ENCODE data around the gene CMIP. TPM values are rescaled to one million over a fixed set of nuclear protein-coding genes. Genes with fewer than 3 reads are reported as not detected.

CMIP gene
- total RNA-seq, 4 donors from 2014 or later = 14.5 to 24.6 (median 21.0) TPM

DNA sequence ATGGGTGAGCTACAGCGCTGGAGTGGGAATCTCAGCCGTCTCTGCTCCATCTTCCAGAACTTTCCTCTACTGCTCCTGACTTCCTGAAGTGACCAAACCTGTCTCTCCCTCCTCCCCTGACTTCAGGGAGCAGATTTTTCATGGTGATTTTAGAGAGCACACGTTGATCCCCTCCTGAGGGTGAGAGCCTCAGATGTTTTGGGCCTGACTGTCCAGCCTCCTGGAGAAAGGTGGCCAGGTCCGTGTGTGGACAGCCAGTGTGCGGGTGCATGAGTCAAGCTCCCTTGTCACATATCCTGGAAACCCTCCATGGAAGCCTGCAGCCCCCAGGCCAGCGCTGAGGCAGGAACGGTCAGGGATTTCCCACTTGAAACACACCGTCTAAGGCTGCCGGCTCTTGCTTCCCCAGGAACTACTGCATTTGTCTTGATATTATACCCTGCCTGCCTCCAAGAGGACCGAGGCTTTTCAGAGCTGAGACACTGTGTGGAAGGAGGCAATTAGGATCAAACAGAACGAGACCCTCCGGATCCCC, 143.1 kb downstream of the CMIP start:
- Histone ChIP-seq H3K4me1 (peaks cover 11 to 22% (median 18%) of the 10 kb centered on the region in 4 donors), H3K4me3 (no peak overlapping the region), H3K27me3 (no peaks in the 10 kb centered on the region), H3K9me3 (no peaks in the 10 kb centered on the region), H3K36me3 (no peaks in the 10 kb centered on the region), H3K27ac (replicated peaks in 1 of 4) (no peak overlapping the region)
- intact Hi-C loops (cut with DNase I) = no loop called here
- no peak for TF ChIP-seq EP300 (IDR thresholded peaks at IDR 0.05)
- no peak for DNase-seq (ENCODE audit: extremely low spot score)
- 91% methylated on average over 12 of the region's 12 CpGs for WGBS

DNA sequence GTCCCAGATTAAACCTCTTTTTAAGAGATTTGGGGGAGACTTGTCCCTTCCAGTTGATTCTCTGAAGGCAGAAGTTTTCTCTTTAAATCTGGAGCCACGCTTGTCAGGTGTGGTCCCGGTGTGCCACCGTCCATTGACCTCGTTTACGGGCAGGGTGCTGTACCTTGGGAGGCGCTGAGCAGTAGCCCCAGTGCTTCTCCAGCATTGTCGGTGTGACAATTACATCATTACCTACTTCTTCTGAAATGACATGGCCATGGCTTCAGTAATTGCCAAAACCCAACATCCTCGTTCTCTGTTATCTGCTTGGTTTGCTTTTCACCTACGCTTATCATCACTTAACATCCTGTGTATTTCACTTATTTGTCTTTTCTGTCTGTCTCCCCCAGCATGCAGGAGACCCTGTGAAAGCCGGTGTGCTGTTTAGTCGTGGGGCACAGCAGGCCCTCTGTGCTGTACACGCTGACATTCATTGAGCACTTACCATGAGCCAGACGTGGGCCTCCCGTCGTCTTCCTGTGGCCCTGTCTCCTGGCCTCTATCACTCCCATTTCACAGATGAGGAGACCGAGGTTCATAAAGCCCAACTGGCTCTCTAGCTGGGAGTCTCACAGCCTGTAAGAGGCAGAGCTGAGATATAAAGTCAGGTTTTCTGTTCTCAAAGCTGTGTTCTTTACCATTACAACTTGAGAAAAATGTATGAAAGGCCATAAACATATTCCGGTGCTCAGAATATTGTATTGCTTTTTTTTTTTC, 143.9 kb downstream of the CMIP start:
- Histone ChIP-seq H3K4me1 (peaks cover 9 to 21% (median 21%) of the 10 kb centered on the region in 4 donors), H3K27ac (replicated peaks in 1 of 4) (no peak overlapping the region), H3K36me3 (no peaks in the 10 kb centered on the region), H3K9me3 (no peaks in the 10 kb centered on the region), H3K27me3 (no peaks in the 10 kb centered on the region), H3K4me3 (no peak overlapping the region)
- intact Hi-C loops (cut with DNase I) = no loop called here
- TF ChIP-seq EP300 (IDR thresholded peaks at IDR 0.05) (no peak), POLR2AphosphoS5 (IDR thresholded peaks at IDR 0.05) (no peak), POLR2A (IDR thresholded peaks at IDR 0.05; ENCODE audit: low read depth) (no peak)
- TF ChIP-seq, protein P1, sequence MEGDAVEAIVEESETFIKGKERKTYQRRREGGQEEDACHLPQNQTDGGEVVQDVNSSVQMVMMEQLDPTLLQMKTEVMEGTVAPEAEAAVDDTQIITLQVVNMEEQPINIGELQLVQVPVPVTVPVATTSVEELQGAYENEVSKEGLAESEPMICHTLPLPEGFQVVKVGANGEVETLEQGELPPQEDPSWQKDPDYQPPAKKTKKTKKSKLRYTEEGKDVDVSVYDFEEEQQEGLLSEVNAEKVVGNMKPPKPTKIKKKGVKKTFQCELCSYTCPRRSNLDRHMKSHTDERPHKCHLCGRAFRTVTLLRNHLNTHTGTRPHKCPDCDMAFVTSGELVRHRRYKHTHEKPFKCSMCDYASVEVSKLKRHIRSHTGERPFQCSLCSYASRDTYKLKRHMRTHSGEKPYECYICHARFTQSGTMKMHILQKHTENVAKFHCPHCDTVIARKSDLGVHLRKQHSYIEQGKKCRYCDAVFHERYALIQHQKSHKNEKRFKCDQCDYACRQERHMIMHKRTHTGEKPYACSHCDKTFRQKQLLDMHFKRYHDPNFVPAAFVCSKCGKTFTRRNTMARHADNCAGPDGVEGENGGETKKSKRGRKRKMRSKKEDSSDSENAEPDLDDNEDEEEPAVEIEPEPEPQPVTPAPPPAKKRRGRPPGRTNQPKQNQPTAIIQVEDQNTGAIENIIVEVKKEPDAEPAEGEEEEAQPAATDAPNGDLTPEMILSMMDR (IDR thresholded peaks at IDR 0.05) = no peak
- no peak for DNase-seq (ENCODE audit: extremely low spot score)
- WGBS = 92% methylated on average over 17 of the region's 17 CpGs

DNA sequence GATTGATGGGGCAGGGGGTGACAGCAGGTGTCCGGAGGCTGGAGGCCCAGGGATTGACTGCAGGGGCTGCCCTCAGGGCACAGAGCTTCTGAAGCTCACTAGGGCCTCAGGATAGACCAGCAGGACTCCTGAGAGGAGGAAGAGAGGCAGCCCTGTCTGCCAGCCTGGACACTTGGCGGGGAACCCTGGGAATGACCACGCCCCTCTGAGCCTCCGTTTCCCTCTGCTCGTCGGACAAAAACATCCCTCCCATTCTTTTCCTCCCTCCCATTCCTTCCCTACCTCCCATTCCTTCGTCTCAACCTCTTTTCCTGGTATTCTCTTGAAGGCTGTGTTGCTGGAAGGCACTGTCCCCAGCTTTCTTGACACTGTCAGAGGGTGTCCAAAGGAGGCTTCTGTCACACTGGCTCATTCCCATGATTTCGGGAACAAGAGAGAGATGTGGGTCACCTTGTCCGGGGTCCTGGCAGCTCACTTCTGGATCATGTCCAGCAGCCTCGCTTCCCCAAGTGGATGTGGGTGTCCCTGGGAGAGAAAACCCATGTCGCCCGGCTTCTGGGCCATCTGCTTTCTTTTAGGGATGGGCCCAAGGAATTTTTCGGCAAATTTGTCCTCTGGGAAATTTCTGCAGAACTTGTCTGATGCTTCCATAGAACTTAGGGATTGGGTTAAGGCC, 145.5 kb downstream of the CMIP start:
- 86% methylated on average over 13 of the region's 13 CpGs for WGBS
- Histone ChIP-seq H3K27me3 (no peaks in the 10 kb centered on the region), H3K9me3 (no peaks in the 10 kb centered on the region), H3K27ac (replicated peaks in 1 of 4) (no peak overlapping the region), H3K4me3 (no peak overlapping the region), H3K4me1 (peaks cover 0 to 23% (median 11%) of the 10 kb centered on the region in 4 donors), H3K36me3 (no peaks in the 10 kb centered on the region)
- DNase-seq (ENCODE audit: extremely low spot score) = no peak
- TF ChIP-seq EP300 (IDR thresholded peaks at IDR 0.05) (no peak), POLR2A (IDR thresholded peaks at IDR 0.05; ENCODE audit: low read depth) (no peak)
- intact Hi-C loops (cut with DNase I) = no loop called here

DNA sequence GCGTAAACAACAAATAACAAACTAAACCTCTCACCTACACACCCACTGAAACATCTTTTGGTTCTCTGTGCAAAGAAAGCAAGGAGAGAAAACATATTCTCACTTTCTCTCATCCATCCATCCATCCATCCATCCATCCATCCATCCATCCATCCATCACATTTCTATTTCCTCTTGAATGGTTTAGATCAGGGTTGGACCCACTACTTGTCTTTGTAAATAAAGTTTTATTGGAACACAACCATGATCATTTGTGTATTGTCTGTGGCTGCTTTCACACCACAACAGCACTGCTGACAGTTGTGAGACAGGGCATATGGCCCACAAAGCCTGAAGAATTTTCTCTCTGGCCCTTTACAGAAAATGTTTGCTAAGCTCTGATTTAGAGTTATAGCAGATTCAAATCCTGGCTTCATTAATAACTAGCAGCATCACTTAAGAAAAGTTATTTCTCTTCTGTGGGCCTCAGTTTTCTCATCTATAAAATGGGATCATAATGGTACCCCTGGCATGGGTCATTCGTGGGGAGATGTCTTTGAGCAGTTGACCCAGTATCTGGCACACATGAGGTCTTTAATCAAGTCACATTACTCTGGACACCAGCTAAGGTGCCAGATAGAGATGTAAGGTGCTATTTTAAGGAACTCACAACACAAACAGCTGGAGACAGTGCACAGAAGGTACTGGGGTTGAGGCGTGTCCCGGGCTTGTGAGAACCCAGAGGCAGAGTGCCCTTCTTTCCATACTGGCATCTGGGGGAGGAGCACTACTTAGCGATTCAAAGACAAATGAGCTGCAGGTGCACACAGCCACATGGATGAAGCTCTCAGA, 146.3 kb downstream of the CMIP start:
- DNase-seq (ENCODE audit: extremely low spot score) = no peak
- Histone ChIP-seq H3K4me3 (no peak overlapping the region), H3K36me3 (no peaks in the 10 kb centered on the region), H3K9me3 (no peaks in the 10 kb centered on the region), H3K4me1 (peaks cover 0 to 23% (median 11%) of the 10 kb centered on the region in 4 donors), H3K27ac (replicated peaks in 1 of 4) (no peak overlapping the region), H3K27me3 (no peaks in the 10 kb centered on the region)
- intact Hi-C loops (cut with DNase I) = no loop called here
- 86% methylated on average over 5 of the region's 5 CpGs for WGBS
- TF ChIP-seq EP300 (IDR thresholded peaks at IDR 0.05) (no peak), POLR2AphosphoS5 (IDR thresholded peaks at IDR 0.05) (no peak), POLR2A (IDR thresholded peaks at IDR 0.05; ENCODE audit: low read depth) (no peak)
- TF ChIP-seq, protein P1 (IDR thresholded peaks at IDR 0.05) = no peak

DNA sequence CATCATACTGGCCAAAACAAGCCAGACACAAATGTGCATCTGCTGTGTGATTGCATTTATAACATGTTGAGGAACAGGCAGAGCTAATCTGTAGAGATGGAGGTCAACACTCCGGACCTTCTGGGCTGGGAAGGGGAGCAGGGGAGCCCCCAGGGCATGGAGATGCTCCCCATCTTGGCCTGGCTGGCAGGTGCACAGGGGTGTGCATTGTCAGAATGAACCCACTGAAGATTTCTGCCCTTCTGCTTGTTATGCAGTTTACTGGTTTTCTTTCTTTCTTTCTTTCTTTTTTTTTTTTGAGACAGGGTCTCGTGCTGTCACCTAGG, 146.9 kb downstream of the CMIP start:
- H3K36me3 ChIP-seq = no peaks in the 10 kb centered on the region
- no peak overlapping the region for H3K4me3 ChIP-seq
- no peak for TF ChIP-seq POLR2A (IDR thresholded peaks at IDR 0.05; ENCODE audit: low read depth)
- TF ChIP-seq, protein P1 (IDR thresholded peaks at IDR 0.05) = no peak
- no peak for TF ChIP-seq POLR2AphosphoS5 (IDR thresholded peaks at IDR 0.05)
- WGBS = 83% methylated on average over 2 of the region's 2 CpGs
- H3K27ac ChIP-seq (replicated peaks in 1 of 4) = no peak overlapping the region
- no peaks in the 10 kb centered on the region for H3K27me3 ChIP-seq
- H3K9me3 ChIP-seq = no peaks in the 10 kb centered on the region
- DNase-seq (ENCODE audit: extremely low spot score) = no peak
- H3K4me1 ChIP-seq = peaks cover 0 to 23% (median 11%) of the 10 kb centered on the region in 4 donors
- intact Hi-C loops (cut with DNase I) = no loop called here

Measured in esophagus muscularis mucosa (tissue), 4 donors.